HG02884 (cell line): Measurements from ENCODE around the gene TRIM40.
"Not testable (repeated sequence)": the region's sequence is repeated elsewhere in the genome, so short reads cannot be mapped to it uniquely, and the experiment has no call there.

Experiments
- ATAC-seq: cut with Tn5 transposase; IDR thresholded peaks from one replicate; pipeline ENCODE4 v1.9.1; 2021; ENCODE audit warnings: mild to moderate bottlenecking, moderate library complexity; ENCODE audit not compliant: unreplicated experiment

TRIM40 gene

DNA sequence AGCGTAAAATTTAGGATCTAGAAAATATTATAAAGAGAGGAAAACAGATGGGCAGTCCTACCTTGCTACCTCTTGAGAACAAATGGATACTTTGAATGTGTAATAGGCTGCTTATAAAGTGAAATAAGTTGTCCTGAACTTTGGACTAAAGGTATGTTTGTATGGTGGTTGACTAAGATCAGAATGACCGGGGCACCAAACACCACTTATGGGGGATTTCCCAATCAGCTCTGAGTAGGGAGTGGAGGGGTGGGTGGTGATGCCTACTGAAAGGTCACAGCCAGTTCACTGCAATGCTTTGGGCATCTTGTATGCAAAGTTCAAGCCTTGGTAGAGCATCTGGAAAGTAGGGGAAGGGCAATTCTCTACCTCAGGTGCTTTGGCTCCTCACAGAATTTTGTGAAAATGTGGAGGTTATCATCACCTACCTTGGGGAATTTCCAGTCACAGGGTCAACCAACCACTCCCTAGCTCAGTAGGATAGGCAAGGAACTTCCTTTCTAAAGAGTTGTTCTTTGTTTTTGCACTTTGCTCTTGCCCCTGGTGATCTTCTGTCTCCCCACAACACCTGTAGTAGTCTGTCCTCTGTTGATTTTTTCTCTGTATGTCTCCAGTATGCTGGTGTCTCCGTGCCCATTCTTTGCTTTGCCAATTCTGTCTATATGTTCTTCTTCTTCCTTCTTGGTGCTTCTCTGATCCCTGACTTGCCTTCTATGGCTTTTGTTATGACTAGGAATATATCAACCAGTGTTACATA lies 22.8 kb upstream of the TRIM40 start, which contains the start of gene TRIM31:
TSS of gene TRIM31 (minus strand) at position 88 of the 757 bp plus-strand sequence. CDS start 285 bp downstream, outside the sequence.
- no peak for ATAC-seq

DNA sequence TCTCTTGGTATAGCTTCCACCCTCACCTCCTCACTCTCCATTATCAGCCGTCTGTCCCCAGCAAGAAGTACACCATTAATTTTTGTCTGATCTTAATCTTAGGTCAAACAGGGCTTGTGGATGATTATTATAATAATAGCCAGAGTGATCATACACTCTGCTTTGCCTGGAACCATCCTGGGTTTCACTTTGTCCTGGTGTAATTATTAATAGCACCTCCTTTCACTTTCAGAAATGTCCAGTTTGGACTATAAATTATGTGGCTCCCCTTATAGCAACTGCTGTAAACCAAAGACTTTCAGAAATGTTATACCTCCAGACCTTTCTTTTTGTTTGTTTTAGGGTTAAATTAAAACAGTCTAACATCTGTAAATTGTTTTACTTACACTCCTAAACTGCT lies 22.1 kb upstream of the TRIM40 start:
- ATAC-seq = no peak

DNA sequence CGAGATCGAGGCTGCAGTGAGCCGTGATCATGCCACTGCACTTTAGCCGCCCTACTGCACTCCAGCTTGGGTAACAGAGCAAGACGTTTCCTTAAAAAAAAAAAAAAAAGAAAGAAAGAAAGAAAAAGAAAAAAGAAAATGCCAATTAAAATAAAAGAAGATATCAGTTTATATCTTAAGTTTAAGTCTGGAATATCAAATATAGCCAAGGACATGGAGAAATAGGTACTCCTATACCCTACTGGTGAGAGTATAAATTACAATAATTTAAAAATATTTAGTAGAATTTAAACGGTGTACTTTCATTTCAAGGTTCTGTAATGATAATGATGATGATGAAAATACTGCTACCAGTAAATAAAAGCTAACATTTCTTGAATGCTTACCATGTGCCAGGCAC lies 19.2 kb upstream of the TRIM40 start:
- no peak for ATAC-seq

DNA sequence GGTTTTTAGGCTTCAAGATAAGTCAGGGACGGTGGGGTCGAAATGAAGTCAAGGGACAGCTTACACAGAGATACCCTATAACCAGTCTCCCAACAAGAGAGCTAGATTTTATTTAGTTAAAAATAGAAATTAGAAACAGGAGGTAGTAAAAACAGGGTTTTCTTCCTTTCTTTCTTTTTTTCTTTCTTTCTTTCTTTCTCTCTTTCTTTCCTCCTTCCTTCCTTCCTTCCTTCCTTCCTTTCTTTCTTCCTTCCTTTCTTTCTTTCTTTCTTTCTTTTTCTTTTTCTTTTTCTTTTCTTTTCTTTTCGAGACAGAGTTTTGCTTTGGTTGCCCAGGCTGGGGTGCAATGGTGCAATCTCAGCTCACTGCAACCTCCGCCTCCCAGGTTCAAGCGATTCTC lies 17.2 kb upstream of the TRIM40 start:
- ATAC-seq = not testable (repeated sequence)

DNA sequence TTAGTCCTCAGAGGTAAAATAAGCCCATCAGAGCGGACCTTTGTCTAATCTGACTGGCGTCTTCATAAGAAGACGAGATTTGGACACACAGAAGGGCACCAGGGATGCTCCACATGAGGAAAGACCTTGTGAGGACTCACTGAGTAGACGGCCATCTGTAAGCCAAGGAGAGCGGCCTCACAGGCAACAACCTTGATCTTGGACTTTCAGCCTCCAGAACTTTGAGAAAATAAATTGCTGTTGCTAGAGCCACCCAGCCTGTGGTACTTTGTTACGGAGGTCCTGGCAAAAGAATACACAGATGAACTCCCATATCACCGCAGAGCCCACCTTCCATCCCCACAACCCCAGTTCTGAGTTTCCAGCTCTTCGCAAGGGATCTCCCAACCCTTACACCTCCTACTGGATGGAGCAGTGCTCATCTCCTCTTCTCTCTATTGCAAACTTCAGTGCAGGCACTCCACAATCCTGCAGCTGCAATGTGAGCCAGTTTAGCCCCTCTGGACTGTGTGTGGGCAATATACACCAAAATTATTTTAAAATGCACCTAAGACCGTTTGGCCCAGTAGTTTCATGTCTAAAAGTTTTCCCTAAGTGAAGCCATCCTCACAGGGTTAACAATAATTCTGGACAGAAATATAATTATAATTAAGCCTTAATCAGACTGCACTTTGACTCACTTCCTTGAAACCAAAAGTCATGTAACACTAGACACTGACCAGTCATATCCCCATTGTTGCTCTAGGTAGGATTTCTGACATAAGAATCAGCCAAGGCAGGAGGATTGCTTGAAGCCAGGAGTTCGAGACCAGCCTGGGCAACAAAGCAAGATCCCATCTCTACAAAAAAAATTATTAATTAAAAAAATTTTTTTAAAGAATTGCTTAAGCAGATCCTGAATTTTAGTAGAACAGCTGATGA lies 14.2 kb upstream of the TRIM40 start:
- ATAC-seq = no peak

DNA sequence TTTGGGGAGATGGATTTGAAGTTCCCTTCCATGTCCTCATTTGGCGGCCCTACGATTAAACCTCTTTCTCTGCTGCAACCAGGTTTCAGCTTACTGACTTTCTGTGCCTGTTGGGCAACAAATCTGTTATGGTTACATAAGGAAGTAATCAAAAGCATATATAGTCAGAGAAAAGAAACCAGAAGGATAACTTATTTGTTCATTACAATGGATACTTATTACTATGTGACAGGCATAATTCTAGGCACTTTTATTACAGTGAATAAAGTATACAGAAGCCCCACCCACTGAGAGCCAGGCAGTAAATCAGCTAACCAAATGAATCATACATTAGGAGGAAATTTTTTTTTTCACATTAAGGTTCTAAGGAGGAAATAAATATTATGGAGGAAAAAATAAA lies 13.4 kb upstream of the TRIM40 start:
- ATAC-seq = no peak

DNA sequence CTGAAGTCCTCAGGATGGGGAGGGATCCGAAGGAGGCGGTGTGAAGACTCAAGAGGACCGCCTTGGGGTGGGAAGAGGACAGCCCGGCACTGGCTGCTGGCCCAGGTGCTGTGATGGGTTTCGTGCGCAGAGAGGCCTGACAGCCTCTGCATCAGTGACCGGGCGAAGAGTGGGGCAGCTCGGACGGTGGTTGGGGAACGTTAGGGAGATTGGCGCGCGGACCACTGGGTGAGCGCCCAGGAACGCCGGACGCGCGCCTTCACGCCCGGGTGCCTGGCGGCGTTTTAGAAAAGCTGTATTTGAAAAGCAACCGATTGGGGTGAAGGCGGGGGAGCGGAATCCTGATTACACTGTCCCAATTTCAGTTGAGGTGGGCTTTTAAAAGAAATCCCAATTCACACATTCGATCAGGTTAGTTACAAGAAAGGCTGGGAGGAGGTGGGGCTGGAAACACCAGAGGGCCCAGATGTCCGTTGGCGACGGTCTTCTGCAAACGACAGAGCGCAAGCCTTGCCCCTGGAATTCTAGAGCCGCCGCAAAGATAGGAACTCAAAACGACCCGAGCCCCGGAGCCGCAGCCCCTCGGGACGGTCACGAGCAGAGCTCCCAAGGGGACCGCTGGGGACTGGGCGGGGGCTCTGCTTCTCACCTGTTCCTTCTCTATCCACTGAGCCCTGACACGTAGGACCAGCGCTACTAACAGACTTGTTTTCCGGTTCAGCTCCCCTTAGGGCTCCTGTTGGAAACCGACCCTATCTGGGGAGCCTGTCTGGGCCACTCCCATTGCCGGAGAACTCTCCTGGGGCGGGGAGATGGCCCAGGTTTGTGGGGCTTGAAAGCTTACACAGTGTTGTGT lies 8.5 kb upstream of the TRIM40 start:
- no peak for ATAC-seq

- no peak for ATAC-seq
Observed at GRCh38 chr6:30129265-30130178, 6.4 kb upstream of the TRIM40 start.

DNA sequence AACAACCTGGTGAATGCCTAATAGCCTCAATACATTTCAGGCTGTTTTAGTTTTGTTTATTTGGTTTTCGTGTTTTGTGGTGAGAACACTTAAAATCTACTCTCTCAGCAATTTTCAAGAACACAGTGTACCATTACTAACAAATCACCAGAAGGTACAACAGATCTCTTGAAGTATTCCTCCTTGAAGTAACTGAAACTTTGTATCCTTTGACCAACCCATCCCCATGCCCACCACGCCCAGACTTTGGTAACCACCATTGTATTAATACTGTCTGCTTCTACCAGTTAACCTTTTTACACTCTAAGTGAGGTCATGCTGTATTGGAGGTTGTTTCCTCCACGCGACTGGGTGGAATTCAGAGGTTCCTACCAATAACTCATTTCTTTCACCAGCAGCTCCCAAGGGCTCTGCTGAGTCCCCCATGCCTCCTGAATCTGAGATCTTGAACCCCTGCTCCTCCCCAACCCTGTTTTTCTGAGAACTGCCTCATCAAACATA lies 5.7 kb upstream of the TRIM40 start:
- no peak for ATAC-seq

DNA sequence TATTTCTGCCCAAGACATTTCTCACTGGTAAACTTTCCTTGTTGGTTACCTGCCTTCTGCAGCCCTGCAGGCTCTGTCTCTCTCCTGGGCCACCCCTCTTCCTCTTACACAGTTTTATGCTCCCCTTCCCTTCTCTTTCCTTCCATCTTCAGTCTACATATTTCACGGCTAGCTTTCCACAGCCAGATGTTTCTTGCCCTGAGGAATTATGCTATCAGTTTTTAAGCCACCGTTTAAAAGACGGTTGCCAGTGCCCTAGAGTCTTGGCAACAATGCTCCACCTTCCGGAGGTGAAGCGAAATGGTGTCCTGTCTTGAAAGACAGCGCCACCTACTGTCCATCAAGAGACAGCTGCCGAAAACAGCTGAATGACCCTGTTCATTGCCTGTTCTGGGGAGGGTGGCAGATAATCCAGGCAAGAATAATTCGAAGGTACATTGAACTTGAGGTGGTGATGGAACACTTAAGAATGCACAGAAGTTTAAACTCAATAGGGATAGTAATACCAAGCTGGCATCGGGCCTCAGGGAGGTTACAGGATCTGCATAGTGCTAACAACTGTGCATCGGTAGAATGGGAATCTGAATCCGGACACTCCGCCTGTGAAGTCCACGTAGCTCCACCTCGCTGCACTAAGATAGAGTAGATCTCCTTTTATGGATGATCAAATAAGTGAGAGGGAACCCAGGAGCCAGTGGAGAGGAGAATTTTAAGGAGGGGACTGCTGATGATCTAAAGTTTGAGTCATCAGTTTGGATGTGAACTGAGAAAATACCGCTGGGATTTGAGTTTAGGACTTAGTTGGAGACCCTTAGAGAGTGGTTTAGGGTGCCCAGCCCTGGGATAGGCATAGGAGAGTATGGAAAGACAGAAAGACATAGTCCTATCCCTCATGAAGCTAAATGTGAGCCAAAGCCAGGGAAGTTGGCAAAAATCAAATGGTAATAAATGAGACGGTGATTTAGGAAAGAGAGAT lies 4.8 kb upstream of the TRIM40 start:
- no peak for ATAC-seq

- ATAC-seq = no peak
Observed at GRCh38 chr6:30131947-30132497, 3.9 kb upstream of the TRIM40 start.

DNA sequence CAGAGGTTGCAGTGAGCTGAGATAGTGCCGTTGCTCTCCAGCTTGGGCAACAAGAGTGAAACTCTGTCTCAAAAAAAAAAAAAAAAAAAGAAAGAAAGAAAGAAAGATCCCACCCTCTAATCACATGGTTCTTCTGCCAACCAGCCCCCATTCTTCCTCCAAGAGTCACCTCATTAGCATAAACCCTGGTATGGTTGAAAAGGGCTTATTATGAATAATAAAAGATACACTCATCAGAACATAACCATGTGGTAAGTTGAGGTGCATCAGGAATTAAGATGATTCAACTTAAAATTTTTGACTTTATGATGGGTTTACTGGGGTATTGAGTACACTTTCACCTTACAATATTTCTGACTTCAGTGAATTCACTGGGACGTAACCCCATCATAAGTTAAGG lies 793 bp upstream of the TRIM40 start:
- ATAC-seq = no peak

DNA sequence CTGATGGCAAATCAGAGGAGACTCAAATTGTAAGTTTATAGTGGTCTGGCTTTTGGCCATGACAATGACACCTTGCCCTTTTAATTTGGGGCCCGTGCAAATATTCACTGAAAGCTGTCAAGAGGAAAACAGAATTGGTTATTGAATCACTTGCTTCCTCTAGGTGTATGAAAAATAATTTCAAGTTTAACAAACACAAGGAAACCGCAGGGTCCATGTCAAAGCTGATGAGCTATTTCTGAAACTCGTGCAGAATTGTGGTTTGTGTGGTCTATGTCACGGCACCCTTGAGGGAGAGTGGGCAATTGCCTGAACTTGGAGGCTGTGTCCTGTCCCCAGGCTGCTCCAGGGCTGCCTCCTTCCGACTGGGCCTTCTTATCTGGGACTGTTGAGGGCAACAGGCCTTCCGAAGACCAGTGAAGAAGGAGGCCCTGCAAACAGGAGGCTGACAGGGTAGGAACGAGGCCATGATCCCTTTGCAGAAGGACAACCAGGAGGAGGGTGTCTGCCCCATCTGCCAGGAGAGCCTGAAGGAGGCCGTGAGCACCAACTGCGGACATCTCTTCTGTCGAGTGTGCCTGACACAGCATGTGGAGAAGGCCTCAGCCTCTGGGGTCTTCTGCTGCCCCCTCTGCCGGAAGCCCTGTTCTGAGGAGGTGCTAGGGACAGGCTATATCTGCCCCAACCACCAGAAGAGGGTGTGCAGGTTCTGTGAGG lies 788 bp downstream of the TRIM40 start:
- ATAC-seq = no peak

- not testable (repeated sequence) for ATAC-seq
Observed at GRCh38 chr6:30140240-30140639, 4.3 kb downstream of the TRIM40 start.

GRCh38 chr6:30142665-30143064 lies 6.7 kb downstream of the TRIM40 start:
- no peak for ATAC-seq

DNA sequence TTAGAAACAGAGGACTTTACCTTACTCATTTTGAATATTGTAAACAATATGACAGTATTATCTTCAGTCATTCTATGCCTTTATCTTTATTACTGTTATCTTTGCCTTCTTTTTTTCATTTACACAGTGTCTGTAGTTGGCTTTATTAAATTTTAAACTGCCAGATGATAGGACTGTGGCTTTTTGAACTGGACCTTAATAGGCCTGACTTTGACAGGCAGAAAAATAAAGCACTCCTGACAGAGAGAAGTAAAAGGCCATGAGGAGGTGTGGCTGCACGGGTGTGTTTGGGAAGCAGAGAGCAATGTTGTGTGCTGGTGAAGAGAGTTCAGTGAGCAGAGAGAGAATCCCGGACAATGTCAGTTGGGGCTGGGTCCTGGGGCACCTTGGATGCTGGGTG lies 7.8 kb downstream of the TRIM40 start:
- ATAC-seq = no peak

- ATAC-seq = no peak
Observed at GRCh38 chr6:30144811-30145210, 8.9 kb downstream of the TRIM40 start.

- ATAC-seq = no peak
Observed at GRCh38 chr6:30145818-30146217, 9.9 kb downstream of the TRIM40 start.
